ENCODE results near the gene LTF. TPM values are rescaled to one million over a fixed set of nuclear protein-coding genes. Genes with fewer than 3 reads are reported as not detected.
"Not testable (repeated sequence)": the region's sequence is repeated elsewhere in the genome, so short reads cannot be mapped to it uniquely, and the experiment has no call there.

The LTF gene
- total and polyA plus RNA-seq, 5 donors: 0.71 to 5.5 (median 2.1) TPM

GRCh38 chr3:46500656-46501635 is 36.2 kb upstream of the LTF start:
- Histone ChIP-seq H3K4me3 (ENCODE audit: low read length) (no peak overlapping the region), H3K27ac (ENCODE audit: low read length) (no peak overlapping the region), H3K9me3 (ENCODE audit: control insufficient read depth, low read length) (no peaks in the 10 kb centered on the region), H3K4me1 (ENCODE audit: control insufficient read depth, insufficient read depth, low read length) (no peaks in the 10 kb centered on the region), H3K27me3 (ENCODE audit: control insufficient read depth, insufficient read depth) (no peaks in the 10 kb centered on the region)
- ATAC-seq: no peak
- intact Hi-C loops (cut with DNase I): no loop called here
- 63% methylated on average over 5 of the region's 5 CpGs for WGBS
- no peak for DNase-seq

DNA sequence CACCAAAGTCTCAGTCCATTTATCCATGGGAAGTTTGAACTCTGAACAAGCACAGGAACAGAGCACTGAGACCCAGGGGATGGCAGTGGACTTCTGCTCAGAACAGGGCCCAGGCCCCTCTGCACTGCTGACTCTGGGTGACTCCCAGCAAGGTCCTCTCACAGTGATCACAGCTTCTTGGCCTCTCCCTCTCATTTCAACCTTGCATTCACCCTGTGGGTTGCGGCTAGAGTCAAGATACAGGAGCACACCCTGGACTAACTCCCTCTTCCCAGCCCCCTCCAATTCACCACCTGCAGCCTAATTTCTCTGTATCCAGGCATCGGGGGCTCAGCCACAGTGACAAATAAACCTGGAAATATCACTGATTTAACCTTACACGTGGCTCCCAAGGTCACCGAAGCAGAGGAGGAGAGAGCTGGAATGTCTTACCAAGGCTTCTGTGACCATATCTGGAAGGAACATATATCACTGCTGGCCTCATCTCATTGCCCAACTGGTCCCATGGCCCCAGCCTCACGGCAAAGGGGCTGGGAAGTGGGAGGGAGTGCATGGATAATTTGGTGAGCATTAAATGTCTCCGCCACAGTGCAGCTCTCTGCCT is 34.3 kb upstream of the LTF start:
- Histone ChIP-seq H3K4me3 (ENCODE audit: low read length) (no peak overlapping the region), H3K27ac (ENCODE audit: low read length) (no peak overlapping the region), H3K27me3 (ENCODE audit: control insufficient read depth, insufficient read depth) (no peaks in the 10 kb centered on the region), H3K9me3 (ENCODE audit: control insufficient read depth, low read length) (no peaks in the 10 kb centered on the region), H3K4me1 (ENCODE audit: control insufficient read depth, insufficient read depth, low read length) (no peaks in the 10 kb centered on the region)
- intact Hi-C loops (cut with DNase I): no loop called here
- ATAC-seq (peak; percentile 17 to 22), DNase-seq (no peak)
- WGBS: 72% methylated on average over 6 of the region's 6 CpGs

DNA sequence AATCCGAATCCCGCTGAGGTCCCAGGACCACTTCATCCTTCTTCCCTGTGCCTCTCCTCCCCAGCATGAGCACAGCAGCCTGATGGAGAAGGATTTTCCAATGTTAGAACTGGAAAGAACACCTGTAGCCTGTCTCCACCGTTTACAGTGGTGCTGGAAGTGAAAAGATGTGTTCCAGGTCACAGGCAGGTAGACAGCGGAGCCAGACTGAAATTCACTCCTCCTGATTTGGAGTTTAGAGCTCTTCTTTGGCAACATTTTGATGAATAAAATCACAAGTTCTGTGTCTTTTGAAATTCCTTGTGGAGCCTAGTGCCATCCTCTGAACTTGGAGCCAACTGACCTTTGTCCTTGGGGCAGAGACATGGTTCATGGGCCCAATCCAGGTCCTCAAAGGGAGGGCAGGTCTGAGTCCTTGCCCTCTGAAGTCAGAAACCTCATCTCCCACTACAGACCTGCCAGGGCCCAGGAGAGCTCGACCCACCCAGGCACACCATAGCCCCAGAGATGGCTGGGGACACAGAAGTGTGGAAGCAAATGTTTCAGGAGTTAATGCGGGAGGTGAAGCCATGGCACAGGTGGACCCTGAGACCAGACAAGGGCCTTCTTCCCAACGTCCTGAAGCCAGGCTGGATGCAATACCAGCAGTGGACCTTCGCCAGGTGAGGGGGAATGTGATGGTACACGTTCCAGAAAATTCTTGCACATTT is 33.0 kb upstream of the LTF start, which contains the start of gene RTP3:
Gene RTP3 (plus strand): TSS at position 421 of the 710 bp plus-strand sequence. CDS start 87 bp downstream, at position 508.
- ATAC-seq: no peak
- no peak within 1 kb of the TSS for H3K27ac ChIP-seq (ENCODE audit: low read length)
- no peaks in the 10 kb centered on the region for H3K9me3 ChIP-seq (ENCODE audit: control insufficient read depth, low read length)
- intact Hi-C loops (cut with DNase I): no loop called here
- 71% methylated on average over 9 of the region's 9 CpGs for WGBS
- no peaks in the 10 kb centered on the region for H3K4me1 ChIP-seq (ENCODE audit: control insufficient read depth, insufficient read depth, low read length)
- H3K4me3 ChIP-seq (ENCODE audit: low read length): no peak within 1 kb of the TSS
- H3K27me3 ChIP-seq (ENCODE audit: control insufficient read depth, insufficient read depth): no peaks in the 10 kb centered on the region
- no peak for DNase-seq

DNA sequence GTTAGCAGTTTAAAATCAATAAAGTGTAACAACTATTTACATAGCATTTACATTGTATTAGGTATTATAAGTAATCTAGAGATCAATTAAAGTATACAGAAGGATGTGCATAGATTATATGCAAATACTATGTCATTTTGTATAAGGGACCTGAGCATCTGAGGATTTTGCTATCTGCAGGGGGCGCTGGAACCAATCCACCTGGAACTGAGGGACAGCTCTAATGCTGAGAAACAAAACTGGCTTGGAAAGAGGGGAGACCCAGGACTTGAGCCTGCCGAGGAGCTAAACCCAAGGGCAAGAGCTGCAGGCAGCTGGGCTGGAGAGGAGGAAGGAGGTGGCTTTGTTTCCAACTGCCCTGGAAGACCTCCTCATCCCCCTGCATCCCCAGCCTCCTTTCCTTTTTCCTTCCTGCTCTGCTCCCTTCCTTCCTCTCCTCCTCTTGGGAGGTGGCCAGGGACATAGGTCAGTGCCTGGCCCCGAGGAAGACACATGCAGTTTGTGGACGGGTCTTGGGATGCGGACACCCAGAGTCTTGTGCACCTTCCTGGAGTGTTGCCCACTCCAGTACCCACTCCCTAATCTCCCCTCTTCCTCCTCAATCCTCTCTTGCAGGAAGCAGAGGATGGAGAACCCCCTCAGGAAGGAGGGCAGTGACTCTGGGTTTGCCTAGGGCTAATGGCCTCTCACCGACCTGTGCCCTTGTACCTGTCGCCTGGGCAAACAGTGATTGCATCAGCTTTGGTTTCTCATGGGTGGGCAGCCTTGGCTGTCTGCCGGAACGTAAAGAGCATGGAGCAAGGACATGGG is 32.2 kb upstream of the LTF start:
- no peak overlapping the region for H3K27ac ChIP-seq (ENCODE audit: low read length)
- no peak for DNase-seq
- no peaks in the 10 kb centered on the region for H3K4me1 ChIP-seq (ENCODE audit: control insufficient read depth, insufficient read depth, low read length)
- no peaks in the 10 kb centered on the region for H3K27me3 ChIP-seq (ENCODE audit: control insufficient read depth, insufficient read depth)
- no peak for ATAC-seq
- 57% methylated on average over 9 of the region's 9 CpGs for WGBS
- H3K9me3 ChIP-seq (ENCODE audit: control insufficient read depth, low read length): no peaks in the 10 kb centered on the region
- H3K4me3 ChIP-seq (ENCODE audit: low read length): no peak overlapping the region
- intact Hi-C loops (cut with DNase I): no loop called here

GRCh38 chr3:46495901-46496456 is 31.3 kb upstream of the LTF start:
- 85% methylated on average over 5 of the region's 5 CpGs for whole genome bisulfite sequencing
- intact Hi-C loops (cut with DNase I): no loop called here
- no peak for ATAC-seq

GRCh38 chr3:46494491-46494890 is 29.8 kb upstream of the LTF start:
- ATAC-seq; H3K27ac ChIP-seq (ENCODE audit: low read length); H3K4me3 ChIP-seq (ENCODE audit: low read length); H3K9me3 ChIP-seq (ENCODE audit: control insufficient read depth, low read length); H3K27me3 ChIP-seq (ENCODE audit: control insufficient read depth, insufficient read depth); intact Hi-C loops (cut with DNase I); DNase-seq; H3K4me1 ChIP-seq (ENCODE audit: control insufficient read depth, insufficient read depth, low read length): not testable (repeated sequence)
- WGBS: 95% methylated on average over 26 of the region's 33 CpGs

More at GRCh38 chr3:46495901-46496456, 31.3 kb upstream of the LTF start:
- no peaks in the 10 kb centered on the region for H3K9me3 ChIP-seq (ENCODE audit: control insufficient read depth, low read length)
- no peaks in the 10 kb centered on the region for H3K4me1 ChIP-seq (ENCODE audit: control insufficient read depth, insufficient read depth, low read length)
- H3K27me3 ChIP-seq (ENCODE audit: control insufficient read depth, insufficient read depth): no peaks in the 10 kb centered on the region
- no peak overlapping the region for H3K4me3 ChIP-seq (ENCODE audit: low read length)
- H3K27ac ChIP-seq (ENCODE audit: low read length): no peak overlapping the region
- DNase-seq: no peak

DNA sequence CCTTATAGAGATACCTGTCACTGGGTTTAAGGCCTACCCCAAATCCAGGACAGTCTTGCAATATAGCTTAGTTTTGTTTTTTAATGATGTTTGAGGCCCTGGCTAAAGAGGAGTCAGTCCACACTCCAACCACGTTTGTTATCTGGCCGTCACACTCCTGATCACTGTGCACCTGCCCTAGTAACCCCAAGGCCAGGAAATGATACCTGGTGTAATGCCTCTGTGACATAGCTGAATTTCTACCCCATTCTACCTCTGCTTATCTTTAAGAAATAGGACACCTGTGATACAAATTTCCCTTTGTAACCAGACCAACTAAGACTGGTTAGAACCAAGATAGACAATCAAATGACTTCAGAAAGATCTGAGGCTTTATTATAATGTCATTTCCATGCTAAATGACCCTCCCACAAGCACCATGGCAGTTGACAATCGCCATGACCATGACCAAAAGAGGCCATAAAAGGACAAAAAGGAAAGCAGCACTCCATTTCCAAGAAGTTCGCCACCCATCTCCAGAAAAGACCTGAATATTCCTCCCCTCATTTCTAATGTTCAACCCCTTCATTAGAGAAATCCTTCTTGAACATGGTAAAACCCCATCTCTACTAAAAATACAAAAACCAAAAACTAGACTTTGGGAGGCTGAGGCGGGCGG is 28.3 kb upstream of the LTF start:
- Histone ChIP-seq H3K4me1 (ENCODE audit: control insufficient read depth, insufficient read depth, low read length) (no peaks in the 10 kb centered on the region), H3K4me3 (ENCODE audit: low read length) (no peak overlapping the region), H3K9me3 (ENCODE audit: control insufficient read depth, low read length) (no peaks in the 10 kb centered on the region), H3K27me3 (ENCODE audit: control insufficient read depth, insufficient read depth) (no peaks in the 10 kb centered on the region), H3K27ac (ENCODE audit: low read length) (no peak overlapping the region)
- 91% methylated on average over 6 of the region's 6 CpGs for WGBS
- no peak for ATAC-seq
- intact Hi-C loops (cut with DNase I): no loop called here
- DNase-seq: no peak

- Histone ChIP-seq H3K9me3 (ENCODE audit: control insufficient read depth, low read length) (no peaks in the 10 kb centered on the region), H3K27ac (ENCODE audit: low read length) (peak overlapping the region; percentile 17), H3K4me1 (ENCODE audit: control insufficient read depth, insufficient read depth, low read length) (no peaks in the 10 kb centered on the region), H3K27me3 (ENCODE audit: control insufficient read depth, insufficient read depth) (no peaks in the 10 kb centered on the region), H3K4me3 (ENCODE audit: low read length) (no peak overlapping the region)
- WGBS: 68% methylated on average over 11 of the region's 11 CpGs
- ATAC-seq: peak; percentile 25 to 28
- intact Hi-C loops (cut with DNase I): no loop called here
- no peak for DNase-seq
These were observed 26.7 kb upstream of the LTF start for GRCh38 chr3:46491089-46492070.

DNA sequence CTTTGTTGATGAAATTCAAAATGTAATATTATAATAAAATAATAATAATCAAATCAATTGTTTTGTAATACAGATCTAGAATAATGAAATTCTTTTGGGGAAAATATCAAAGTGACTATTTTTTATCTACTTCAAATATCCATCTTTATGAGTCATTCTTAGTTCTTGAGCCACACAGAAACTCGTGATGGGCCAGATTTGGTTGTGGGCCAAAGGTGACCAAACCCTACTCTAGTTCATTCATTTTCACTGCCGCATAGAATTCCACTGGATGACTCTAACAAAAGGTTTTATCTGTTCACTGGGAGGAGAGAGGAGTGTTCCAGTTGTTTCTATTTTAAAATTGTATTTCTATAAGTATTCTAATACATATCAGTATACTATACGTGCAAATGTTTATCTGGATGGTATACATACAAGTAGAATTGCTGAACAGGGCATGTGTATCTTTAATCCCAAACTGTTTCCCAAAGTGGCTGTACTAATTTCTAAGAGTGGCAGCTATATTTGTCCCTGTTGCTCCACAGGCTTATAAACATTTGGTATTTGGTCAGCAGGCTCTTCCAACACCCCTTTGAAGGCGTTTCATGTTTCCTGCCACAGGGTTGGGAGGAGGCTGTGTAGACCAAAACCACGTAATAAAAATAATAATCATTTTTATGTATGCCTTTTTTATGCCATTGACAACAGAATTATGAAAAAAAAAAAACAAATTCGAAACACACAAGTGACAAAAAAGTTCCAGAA is 25.8 kb upstream of the LTF start:
- Histone ChIP-seq H3K9me3 (ENCODE audit: control insufficient read depth, low read length) (no peaks in the 10 kb centered on the region), H3K27ac (ENCODE audit: low read length) (no peak overlapping the region), H3K4me1 (ENCODE audit: control insufficient read depth, insufficient read depth, low read length) (no peaks in the 10 kb centered on the region), H3K27me3 (ENCODE audit: control insufficient read depth, insufficient read depth) (no peaks in the 10 kb centered on the region), H3K4me3 (ENCODE audit: low read length) (no peak overlapping the region)
- ATAC-seq (peak in 1 of 2 donors; percentile 45), DNase-seq (no peak)
- intact Hi-C loops (cut with DNase I): no loop called here
- 74% methylated on average over 6 of the region's 6 CpGs for WGBS

Measured in right cardiac atrium (tissue), 5 donors.